GM23338 (cell line): ENCODE results near the gene NKAIN2.

Experiments used
- CREB1 ChIP-seq: fragments of 250-450 bp; sonication (Bioruptor Pico); IDR thresholded peaks from 2 replicates; pipeline ENCODE4 v1.5.0; 2020; ENCODE audit warnings: low read depth, mild to moderate bottlenecking, moderate library complexity
- EZH2 ChIP-seq: fragments of 200-600 bp; sonication (generic); IDR thresholded peaks from one replicate; pipeline ENCODE4 v1.8.0; 2017; ENCODE audit warnings: antibody characterized with exemption, mild to moderate bottlenecking, low read depth; ENCODE audit not compliant: unreplicated experiment
- POLR2AphosphoS5 ChIP-seq: IDR thresholded peaks from 2 replicates; pipeline ENCODE4 v1.6.1; 2016; ENCODE audit warnings: antibody characterized with exemption, low read depth
- TF ChIP-seq, protein P1 (sequence below), 2 experiments: fragments of 200-600 bp in 1 of 2; sonication (generic) in 1 of 2; conservative IDR thresholded peaks; 2 replicates each; pipeline versions ENCODE4 v1.5.1 to v1.6.1; 2016 to 2017; ENCODE audit warnings: antibody characterized with exemption in 2 of 2, low read depth in 2 of 2, mild to moderate bottlenecking in 2 of 2, moderate library complexity in 1 of 2

DNA sequence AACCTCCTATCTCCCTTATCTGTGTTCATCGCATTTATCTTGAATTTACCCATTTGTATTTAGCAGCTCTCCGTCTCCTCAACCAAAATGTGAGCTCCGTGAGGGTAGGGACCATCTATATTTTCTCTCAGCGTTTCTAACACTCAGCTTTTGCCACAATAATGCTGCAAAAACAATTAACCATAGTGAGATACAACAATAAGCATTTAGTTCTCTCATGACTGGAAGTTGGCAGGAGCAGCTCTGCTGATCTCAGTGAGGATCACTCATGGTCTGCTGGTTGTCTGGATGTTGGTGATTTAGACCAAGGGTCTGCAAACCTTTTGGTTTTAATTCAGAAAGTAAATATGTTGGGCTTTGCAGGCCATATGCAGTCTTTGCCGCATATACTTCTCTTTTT, 763.7 kb downstream of the NKAIN2 start:
- TF ChIP-seq, protein P1, sequence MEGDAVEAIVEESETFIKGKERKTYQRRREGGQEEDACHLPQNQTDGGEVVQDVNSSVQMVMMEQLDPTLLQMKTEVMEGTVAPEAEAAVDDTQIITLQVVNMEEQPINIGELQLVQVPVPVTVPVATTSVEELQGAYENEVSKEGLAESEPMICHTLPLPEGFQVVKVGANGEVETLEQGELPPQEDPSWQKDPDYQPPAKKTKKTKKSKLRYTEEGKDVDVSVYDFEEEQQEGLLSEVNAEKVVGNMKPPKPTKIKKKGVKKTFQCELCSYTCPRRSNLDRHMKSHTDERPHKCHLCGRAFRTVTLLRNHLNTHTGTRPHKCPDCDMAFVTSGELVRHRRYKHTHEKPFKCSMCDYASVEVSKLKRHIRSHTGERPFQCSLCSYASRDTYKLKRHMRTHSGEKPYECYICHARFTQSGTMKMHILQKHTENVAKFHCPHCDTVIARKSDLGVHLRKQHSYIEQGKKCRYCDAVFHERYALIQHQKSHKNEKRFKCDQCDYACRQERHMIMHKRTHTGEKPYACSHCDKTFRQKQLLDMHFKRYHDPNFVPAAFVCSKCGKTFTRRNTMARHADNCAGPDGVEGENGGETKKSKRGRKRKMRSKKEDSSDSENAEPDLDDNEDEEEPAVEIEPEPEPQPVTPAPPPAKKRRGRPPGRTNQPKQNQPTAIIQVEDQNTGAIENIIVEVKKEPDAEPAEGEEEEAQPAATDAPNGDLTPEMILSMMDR (conservative IDR thresholded peaks at IDR 0.05; ENCODE audit: low read depth in 2 of 2): no peak
- TF ChIP-seq EZH2: no peak
- no peak for TF ChIP-seq CREB1 (CRISPR knock-in tag)
- no peak for TF ChIP-seq POLR2AphosphoS5
